NCI-H2171 treated with DMSO at 0.1 percent for 48 hours (cell line): ENCODE data around the gene DPYSL3.
A peak's percentile ranks its signal among the peaks of the same experiment; 100 is the strongest.
"Not testable (repeated sequence)": the region's sequence is repeated elsewhere in the genome, so short reads cannot be mapped to it uniquely, and the experiment has no call there.

ENCODE experiments used
- DNase-seq: peaks from one replicate; lab custom pipeline; 2025; lab: John Stamatoyannopoulos, UW

The DPYSL3 gene

GRCh38 chr5:147509710-147510651 is at the start of gene DPYSL3:
Gene DPYSL3 (minus strand): TSS chr5:147510068. CDS start chr5:147509858, 210 bp downstream.
- DNase-seq = peak; percentile 52

- DNase-seq = peak; percentile 4
These were observed 49.0 kb upstream of the DPYSL3 start for GRCh38 chr5:147558826-147559225.

- no peak for DNase-seq
These were observed 48.2 kb upstream of the DPYSL3 start for GRCh38 chr5:147557876-147558745.

GRCh38 chr5:147555176-147555575 is 45.3 kb upstream of the DPYSL3 start:
- DNase-seq = no peak

- no peak for DNase-seq
These were observed 44.5 kb upstream of the DPYSL3 start for GRCh38 chr5:147554261-147554817.

- DNase-seq = not testable (repeated sequence)
These were observed 43.9 kb upstream of the DPYSL3 start for GRCh38 chr5:147553817-147554216.

GRCh38 chr5:147552897-147553296 is 43.0 kb upstream of the DPYSL3 start:
- no peak for DNase-seq

- DNase-seq = no peak
These were observed 41.8 kb upstream of the DPYSL3 start for GRCh38 chr5:147551677-147552076.

GRCh38 chr5:147547730-147548129 is 37.9 kb upstream of the DPYSL3 start:
- no peak for DNase-seq

- DNase-seq = no peak
These were observed 34.7 kb upstream of the DPYSL3 start for GRCh38 chr5:147544556-147544955.

- no peak for DNase-seq
These were observed 29.2 kb upstream of the DPYSL3 start for GRCh38 chr5:147539053-147539452.

- no peak for DNase-seq
These were observed 28.4 kb upstream of the DPYSL3 start for GRCh38 chr5:147538236-147538635.

- DNase-seq = peak; percentile 3
These were observed 24.5 kb upstream of the DPYSL3 start for GRCh38 chr5:147534172-147534951.

GRCh38 chr5:147532156-147532555 is 22.3 kb upstream of the DPYSL3 start:
- DNase-seq = no peak

- no peak for DNase-seq
These were observed 20.9 kb upstream of the DPYSL3 start for GRCh38 chr5:147530530-147531389.

- no peak for DNase-seq
These were observed 13.2 kb upstream of the DPYSL3 start for GRCh38 chr5:147523069-147523468.

- no peak for DNase-seq
These were observed 12.6 kb upstream of the DPYSL3 start for GRCh38 chr5:147522435-147522834.

- no peak for DNase-seq
These were observed 10.6 kb upstream of the DPYSL3 start for GRCh38 chr5:147520450-147520849.

GRCh38 chr5:147519380-147519779 is 9.5 kb upstream of the DPYSL3 start:
- no peak for DNase-seq

- no peak for DNase-seq
These were observed 7.5 kb upstream of the DPYSL3 start for GRCh38 chr5:147517383-147517782.

- DNase-seq = no peak
These were observed 5.4 kb upstream of the DPYSL3 start for GRCh38 chr5:147515269-147515668.
